ENCODE results near the gene C6orf62.
"Not testable (repeated sequence)": the region's sequence is repeated elsewhere in the genome, so short reads cannot be mapped to it uniquely, and the experiment has no call there.

Gene C6orf62

GRCh38 chr6:24699521-24700359 lies 19.2 kb downstream of the C6orf62 start:
- Histone ChIP-seq H3K9me3 (ENCODE audit: control insufficient read depth, low read length) (no peaks in the 10 kb centered on the region), H3K36me3 (ENCODE audit: control insufficient read depth, insufficient read depth, low read length) (no peaks in the 10 kb centered on the region), H3K27ac (ENCODE audit: insufficient read depth, low read depth, low read length, poor library complexity, severe bottlenecking) (no peak overlapping the region), H3K4me3 (ENCODE audit: insufficient read depth, low read depth, low read length) (no peak overlapping the region), H3K4me1 (ENCODE audit: control insufficient read depth, insufficient read depth, low read length) (no peaks in the 10 kb centered on the region), H3K27me3 (ENCODE audit: control insufficient read depth, insufficient read depth, low read length, poor library complexity, severe bottlenecking) (no peaks in the 10 kb centered on the region)
- WGBS, 2 experiments = 92 to 100% methylated on average over 3 of the region's 3 CpGs

GRCh38 chr6:24696097-24696496 lies 22.9 kb downstream of the C6orf62 start:
- Histone ChIP-seq H3K4me3 (ENCODE audit: insufficient read depth, low read depth, low read length) (no peak overlapping the region), H3K27me3 (ENCODE audit: control insufficient read depth, insufficient read depth, low read length, poor library complexity, severe bottlenecking) (no peaks in the 10 kb centered on the region), H3K4me1 (ENCODE audit: control insufficient read depth, insufficient read depth, low read length) (no peaks in the 10 kb centered on the region), H3K9me3 (ENCODE audit: control insufficient read depth, low read length) (no peaks in the 10 kb centered on the region), H3K27ac (ENCODE audit: insufficient read depth, low read depth, low read length, poor library complexity, severe bottlenecking) (no peak overlapping the region), H3K36me3 (ENCODE audit: control insufficient read depth, insufficient read depth, low read length) (no peaks in the 10 kb centered on the region)
- WGBS, 2 experiments = 100% methylated on average over 2 of the region's 2 CpGs

GRCh38 chr6:24695635-24696034 lies 23.3 kb downstream of the C6orf62 start:
- H3K4me1 ChIP-seq (ENCODE audit: control insufficient read depth, insufficient read depth, low read length); H3K27ac ChIP-seq (ENCODE audit: insufficient read depth, low read depth, low read length, poor library complexity, severe bottlenecking); H3K9me3 ChIP-seq (ENCODE audit: control insufficient read depth, low read length); H3K4me3 ChIP-seq (ENCODE audit: insufficient read depth, low read depth, low read length); H3K27me3 ChIP-seq (ENCODE audit: control insufficient read depth, insufficient read depth, low read length, poor library complexity, severe bottlenecking); H3K36me3 ChIP-seq (ENCODE audit: control insufficient read depth, insufficient read depth, low read length): not testable (repeated sequence)
- WGBS, 2 experiments = 68 to 72% methylated on average over 8 of the region's 8 CpGs

GRCh38 chr6:24694198-24694597 lies 24.8 kb downstream of the C6orf62 start:
- Histone ChIP-seq H3K4me1 (ENCODE audit: control insufficient read depth, insufficient read depth, low read length) (no peaks in the 10 kb centered on the region), H3K27me3 (ENCODE audit: control insufficient read depth, insufficient read depth, low read length, poor library complexity, severe bottlenecking) (no peaks in the 10 kb centered on the region), H3K36me3 (ENCODE audit: control insufficient read depth, insufficient read depth, low read length) (no peaks in the 10 kb centered on the region), H3K4me3 (ENCODE audit: insufficient read depth, low read depth, low read length) (no peak overlapping the region), H3K9me3 (ENCODE audit: control insufficient read depth, low read length) (no peaks in the 10 kb centered on the region), H3K27ac (ENCODE audit: insufficient read depth, low read depth, low read length, poor library complexity, severe bottlenecking) (no peak overlapping the region)
- 90 to 100% methylated on average over 1 of the region's 1 CpG for WGBS, 2 experiments

GRCh38 chr6:24692848-24693592 lies 25.9 kb downstream of the C6orf62 start:
- WGBS, 2 experiments = 92 to 93% methylated on average over 2 of the region's 2 CpGs
- Histone ChIP-seq H3K27ac (ENCODE audit: insufficient read depth, low read depth, low read length, poor library complexity, severe bottlenecking) (no peak overlapping the region), H3K4me3 (ENCODE audit: insufficient read depth, low read depth, low read length) (no peak overlapping the region), H3K9me3 (ENCODE audit: control insufficient read depth, low read length) (no peaks in the 10 kb centered on the region), H3K27me3 (ENCODE audit: control insufficient read depth, insufficient read depth, low read length, poor library complexity, severe bottlenecking) (no peaks in the 10 kb centered on the region), H3K4me1 (ENCODE audit: control insufficient read depth, insufficient read depth, low read length) (no peaks in the 10 kb centered on the region), H3K36me3 (ENCODE audit: control insufficient read depth, insufficient read depth, low read length) (no peaks in the 10 kb centered on the region)

GRCh38 chr6:24692415-24692814 lies 26.5 kb downstream of the C6orf62 start:
- Histone ChIP-seq H3K9me3 (ENCODE audit: control insufficient read depth, low read length) (no peaks in the 10 kb centered on the region), H3K36me3 (ENCODE audit: control insufficient read depth, insufficient read depth, low read length) (no peaks in the 10 kb centered on the region), H3K4me3 (ENCODE audit: insufficient read depth, low read depth, low read length) (no peak overlapping the region), H3K27ac (ENCODE audit: insufficient read depth, low read depth, low read length, poor library complexity, severe bottlenecking) (no peak overlapping the region), H3K27me3 (ENCODE audit: control insufficient read depth, insufficient read depth, low read length, poor library complexity, severe bottlenecking) (no peaks in the 10 kb centered on the region), H3K4me1 (ENCODE audit: control insufficient read depth, insufficient read depth, low read length) (no peaks in the 10 kb centered on the region)
- 85 to 89% methylated on average over 3 of the region's 3 CpGs for WGBS, 2 experiments

- Histone ChIP-seq H3K4me3 (ENCODE audit: insufficient read depth, low read depth, low read length) (no peak overlapping the region), H3K9me3 (ENCODE audit: control insufficient read depth, low read length) (no peaks in the 10 kb centered on the region), H3K27ac (ENCODE audit: insufficient read depth, low read depth, low read length, poor library complexity, severe bottlenecking) (no peak overlapping the region), H3K27me3 (ENCODE audit: control insufficient read depth, insufficient read depth, low read length, poor library complexity, severe bottlenecking) (no peaks in the 10 kb centered on the region), H3K36me3 (ENCODE audit: control insufficient read depth, insufficient read depth, low read length) (no peaks in the 10 kb centered on the region), H3K4me1 (ENCODE audit: control insufficient read depth, insufficient read depth, low read length) (no peaks in the 10 kb centered on the region)
- WGBS, 2 experiments = 89 to 92% methylated on average over 3 of the region's 4 CpGs
These were observed 27.0 kb downstream of the C6orf62 start for GRCh38 chr6:24692003-24692402.

- 89 to 92% methylated on average over 3 of the region's 3 CpGs for WGBS, 2 experiments
- Histone ChIP-seq H3K4me3 (ENCODE audit: insufficient read depth, low read depth, low read length) (no peak overlapping the region), H3K27me3 (ENCODE audit: control insufficient read depth, insufficient read depth, low read length, poor library complexity, severe bottlenecking) (no peaks in the 10 kb centered on the region), H3K27ac (ENCODE audit: insufficient read depth, low read depth, low read length, poor library complexity, severe bottlenecking) (no peak overlapping the region), H3K4me1 (ENCODE audit: control insufficient read depth, insufficient read depth, low read length) (no peaks in the 10 kb centered on the region), H3K36me3 (ENCODE audit: control insufficient read depth, insufficient read depth, low read length) (no peaks in the 10 kb centered on the region), H3K9me3 (ENCODE audit: control insufficient read depth, low read length) (no peaks in the 10 kb centered on the region)
These were observed 27.4 kb downstream of the C6orf62 start for GRCh38 chr6:24691550-24691949.

GRCh38 chr6:24690593-24690992 lies 28.4 kb downstream of the C6orf62 start:
- H3K4me1 ChIP-seq (ENCODE audit: control insufficient read depth, insufficient read depth, low read length) = no peaks in the 10 kb centered on the region
- H3K4me3 ChIP-seq (ENCODE audit: insufficient read depth, low read depth, low read length) = no peak overlapping the region
- H3K27me3 ChIP-seq (ENCODE audit: control insufficient read depth, insufficient read depth, low read length, poor library complexity, severe bottlenecking) = no peaks in the 10 kb centered on the region
- no peak overlapping the region for H3K27ac ChIP-seq (ENCODE audit: insufficient read depth, low read depth, low read length, poor library complexity, severe bottlenecking)
- no peaks in the 10 kb centered on the region for H3K36me3 ChIP-seq (ENCODE audit: control insufficient read depth, insufficient read depth, low read length)
- WGBS, 2 experiments = 88 to 92% methylated on average over 1 of the region's 1 CpG
- no peaks in the 10 kb centered on the region for H3K9me3 ChIP-seq (ENCODE audit: control insufficient read depth, low read length)

- Histone ChIP-seq H3K9me3 (ENCODE audit: control insufficient read depth, low read length) (no peaks in the 10 kb centered on the region), H3K4me1 (ENCODE audit: control insufficient read depth, insufficient read depth, low read length) (no peaks in the 10 kb centered on the region), H3K27ac (ENCODE audit: insufficient read depth, low read depth, low read length, poor library complexity, severe bottlenecking) (no peak overlapping the region), H3K36me3 (ENCODE audit: control insufficient read depth, insufficient read depth, low read length) (no peaks in the 10 kb centered on the region), H3K27me3 (ENCODE audit: control insufficient read depth, insufficient read depth, low read length, poor library complexity, severe bottlenecking) (no peaks in the 10 kb centered on the region), H3K4me3 (ENCODE audit: insufficient read depth, low read depth, low read length) (no peak overlapping the region)
- 90 to 96% methylated on average over 2 of the region's 2 CpGs for WGBS, 2 experiments
These were observed 29.0 kb downstream of the C6orf62 start for GRCh38 chr6:24689964-24690363.

All from ectodermal cell (in vitro differentiated cells).